Endothelial cell of umbilical vein (primary cell): ENCODE measurements around the gene CYP1A2.

ENCODE experiments used
- CTCF ChIP-seq, 2 donors: IDR thresholded peaks; 1 replicate in 1 of 2; 2 replicates in 1 of 2; pipeline ENCODE4 v1.5.1; 2011; ENCODE audit warnings: low read length in 2 of 2, mild to moderate bottlenecking in 2 of 2, moderate library complexity in 2 of 2, control low read depth in 1 of 2, inconsistent platforms in 1 of 2, low read depth in 1 of 2; ENCODE audit not compliant: insufficient read depth in 1 of 2; ENCODE audit errors: extremely low read depth in 1 of 2
- EZH2 ChIP-seq: IDR thresholded peaks from 2 replicates; pipeline ENCODE4 v1.6.1; 2012; ENCODE audit warnings: borderline replicate concordance, low read depth, mild to moderate bottlenecking, moderate library complexity, low read length, inconsistent platforms; ENCODE audit not compliant: severe bottlenecking
- POLR2A ChIP-seq: IDR thresholded peaks from 2 replicates; pipeline ENCODE4 v1.6.1; 2012; ENCODE audit warnings: low read depth, mild to moderate bottlenecking, control low read depth, low read length
- POLR2AphosphoS5 ChIP-seq: IDR thresholded peaks from 2 replicates; pipeline ENCODE4 v1.6.1; 2012; ENCODE audit warnings: low read depth, mild to moderate bottlenecking, control low read depth, low read length, moderate library complexity; ENCODE audit not compliant: insufficient read depth
- TF ChIP-seq, protein P1 (sequence below): IDR thresholded peaks from 2 replicates; pipeline ENCODE4 v1.6.1; 2011; ENCODE audit not compliant: insufficient read depth, insufficient read length

- TF ChIP-seq CTCF (IDR thresholded peaks at IDR 0.05; ENCODE audit: extremely low read depth in 1 of 2, insufficient read depth in 1 of 2, low read depth in 1 of 2, low read length in 2 of 2) (no peak), EZH2 (no peak), POLR2AphosphoS5 (no peak), POLR2A (no peak)
- TF ChIP-seq, protein P1, sequence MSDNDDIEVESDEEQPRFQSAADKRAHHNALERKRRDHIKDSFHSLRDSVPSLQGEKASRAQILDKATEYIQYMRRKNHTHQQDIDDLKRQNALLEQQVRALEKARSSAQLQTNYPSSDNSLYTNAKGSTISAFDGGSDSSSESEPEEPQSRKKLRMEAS = no peak
These were observed 46.3 kb downstream of the CYP1A2 start for GRCh38 chr15:74794970-74795349.
